Stimulated activated CD4-positive, alpha-beta T cell treated with anti-CD3 and anti-CD28 coated beads, Interleukin-2, amount 100 ng/mL, for 48 hours (primary cell): Measurements from ENCODE around the gene ATP6V0E1.
A peak's percentile ranks its signal among the peaks of the same experiment; 100 is the strongest.
"Not testable (repeated sequence)": the region's sequence is repeated elsewhere in the genome, so short reads cannot be mapped to it uniquely, and the experiment has no call there.

Experiments
- DNase-seq, 2 donors: peaks; one replicate each; pipeline ENCODE4 v3.0.0-alpha.2; 2020

The ATP6V0E1 gene

GRCh38 chr5:173041881-173042762 lies 58.6 kb downstream of the ATP6V0E1 start:
- DNase-seq: no peak

GRCh38 chr5:173042763-173043107 lies 59.2 kb downstream of the ATP6V0E1 start:
- DNase-seq: no peak

- no peak for DNase-seq
Measured at GRCh38 chr5:173045474-173045873, 61.9 kb downstream of the ATP6V0E1 start.

GRCh38 chr5:173047096-173047837 lies 63.7 kb downstream of the ATP6V0E1 start:
- not testable (repeated sequence) for DNase-seq

- no peak for DNase-seq
Measured at GRCh38 chr5:173047838-173048105, 64.2 kb downstream of the ATP6V0E1 start.

- no peak for DNase-seq
Measured at GRCh38 chr5:173050791-173051190, 67.2 kb downstream of the ATP6V0E1 start.

GRCh38 chr5:173051746-173052145 lies 68.2 kb downstream of the ATP6V0E1 start:
- no peak for DNase-seq

GRCh38 chr5:173053041-173053440 lies 69.5 kb downstream of the ATP6V0E1 start:
- no peak for DNase-seq

GRCh38 chr5:173055042-173055721 lies 71.6 kb downstream of the ATP6V0E1 start:
- DNase-seq: no peak

- peak in 1 of 2 donors; percentile 21 for DNase-seq
Measured at GRCh38 chr5:173055722-173055982, 72.1 kb downstream of the ATP6V0E1 start.

GRCh38 chr5:173055983-173056782 lies 72.6 kb downstream of the ATP6V0E1 start, which contains the start of gene CREBRF:
Gene CREBRF (plus strand): TSS chr5:173056352. CDS start chr5:173080776, 24,424 bp downstream.
- DNase-seq: peak; percentile 93 to 95

- DNase-seq: no peak
Measured at GRCh38 chr5:173056783-173057061, 73.2 kb downstream of the ATP6V0E1 start.

GRCh38 chr5:173057062-173057924 lies 73.7 kb downstream of the ATP6V0E1 start:
- DNase-seq: peak; percentile 98

GRCh38 chr5:173062141-173062540 lies 78.6 kb downstream of the ATP6V0E1 start:
- DNase-seq: no peak

GRCh38 chr5:173065155-173065554 lies 81.6 kb downstream of the ATP6V0E1 start:
- no peak for DNase-seq

GRCh38 chr5:173069671-173070070 lies 86.1 kb downstream of the ATP6V0E1 start:
- no peak for DNase-seq

GRCh38 chr5:173075137-173075843 lies 91.7 kb downstream of the ATP6V0E1 start:
- DNase-seq: no peak

- DNase-seq: no peak
Measured at GRCh38 chr5:173075970-173076369, 92.4 kb downstream of the ATP6V0E1 start.

- DNase-seq: not testable (repeated sequence)
Measured at GRCh38 chr5:173076471-173076870, 92.9 kb downstream of the ATP6V0E1 start.

- no peak for DNase-seq
Measured at GRCh38 chr5:173078878-173079277, 95.3 kb downstream of the ATP6V0E1 start.
